ENCODE data around the gene GH2. TPM values are rescaled to one million over a fixed set of nuclear protein-coding genes. Genes with fewer than 3 reads are reported as not detected.
"Not testable (repeated sequence)": the region's sequence is repeated elsewhere in the genome, so short reads cannot be mapped to it uniquely, and the experiment has no call there.

The GH2 gene
- total and polyA plus RNA-seq, 2 donors, result 0.24 to 1.2 TPM

DNA sequence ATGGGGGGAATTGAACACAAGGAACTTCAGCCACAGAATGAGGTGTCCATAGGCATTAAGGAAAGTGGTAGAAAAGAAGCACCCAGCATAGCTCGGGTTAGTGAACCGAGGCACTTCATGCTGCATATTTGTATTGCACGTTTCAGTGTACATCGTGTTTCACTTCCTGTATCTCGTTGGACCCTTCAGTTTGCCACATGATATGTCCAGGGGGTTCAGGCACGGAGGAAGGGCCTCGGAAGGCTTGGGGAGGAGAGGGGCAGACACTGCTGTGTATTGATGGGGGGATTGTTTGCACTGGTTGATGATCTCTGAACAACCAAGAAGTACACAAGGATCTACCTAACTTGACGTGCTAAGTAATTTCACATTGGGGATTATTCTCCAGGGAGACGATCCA is 40.7 kb upstream of the GH2 start:
- not testable (repeated sequence) for H3K4me3 ChIP-seq (ENCODE audit: low read length in 2 of 2); H3K36me3 ChIP-seq (ENCODE audit: control insufficient read depth in 2 of 2, insufficient read depth in 2 of 2, low read length in 1 of 2); H3K4me1 ChIP-seq (ENCODE audit: control insufficient read depth in 2 of 2, insufficient read depth in 2 of 2, low read length in 2 of 2); H3K9me3 ChIP-seq (ENCODE audit: control insufficient read depth in 2 of 2, insufficient read depth in 1 of 2, low read length in 1 of 2); H3K27me3 ChIP-seq (ENCODE audit: control insufficient read depth in 2 of 2, insufficient read depth in 1 of 2, low read length in 1 of 2); H3K27ac ChIP-seq (ENCODE audit: low read depth in 1 of 2, low read length in 1 of 2); DNase-seq (ENCODE audit: low read depth in 6 of 9, low spot score in 9 of 9)
- WGBS, result 86% methylated on average over 9 of the region's 9 CpGs

DNA sequence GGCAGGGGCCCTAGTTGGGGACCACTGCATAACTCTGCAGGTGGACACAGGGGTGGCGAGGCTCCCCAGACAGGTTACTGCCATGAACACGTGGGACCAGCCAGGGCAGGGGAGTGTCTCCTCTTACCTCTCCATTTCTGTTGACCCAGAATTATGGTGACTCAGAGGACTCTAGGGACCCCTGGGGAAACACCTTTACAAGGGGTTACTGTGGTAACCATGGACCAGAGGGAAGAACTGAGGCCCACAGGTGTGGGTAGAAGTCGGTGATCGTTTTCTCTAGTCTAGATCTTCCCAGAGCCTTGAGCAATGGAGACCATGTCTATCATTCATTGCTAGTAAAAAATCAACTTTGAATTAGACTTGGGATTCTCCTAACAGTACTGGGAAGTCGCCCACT is 39.0 kb upstream of the GH2 start:
- H3K4me3 ChIP-seq (ENCODE audit: low read length in 2 of 2); H3K36me3 ChIP-seq (ENCODE audit: control insufficient read depth in 2 of 2, insufficient read depth in 2 of 2, low read length in 1 of 2); H3K27ac ChIP-seq (ENCODE audit: low read depth in 1 of 2, low read length in 1 of 2); H3K27me3 ChIP-seq (ENCODE audit: control insufficient read depth in 2 of 2, insufficient read depth in 1 of 2, low read length in 1 of 2); H3K9me3 ChIP-seq (ENCODE audit: control insufficient read depth in 2 of 2, insufficient read depth in 1 of 2, low read length in 1 of 2); H3K4me1 ChIP-seq (ENCODE audit: control insufficient read depth in 2 of 2, insufficient read depth in 2 of 2, low read length in 2 of 2); DNase-seq (ENCODE audit: low read depth in 6 of 9, low spot score in 9 of 9): not testable (repeated sequence)
- WGBS, result 97% methylated on average over 5 of the region's 5 CpGs

DNA sequence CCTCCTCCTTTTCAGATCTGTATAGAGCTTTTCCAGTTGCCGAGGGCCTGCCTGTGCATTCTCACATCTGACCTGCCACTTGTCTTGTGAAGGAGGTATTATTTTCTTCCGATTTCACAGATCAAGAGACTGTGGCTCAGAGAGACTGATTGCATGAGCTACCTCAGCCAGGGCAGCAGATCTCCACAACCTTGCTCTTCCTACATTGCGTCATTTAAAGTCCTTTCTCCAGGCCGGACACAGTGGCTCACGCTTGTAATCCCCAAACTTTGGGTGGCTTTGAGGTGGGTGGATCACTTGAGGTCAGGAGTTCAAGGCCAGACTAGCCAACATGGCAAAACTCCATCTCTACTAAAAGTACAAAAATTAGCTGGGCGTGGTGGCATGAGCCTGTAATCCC is 38.3 kb upstream of the GH2 start:
- not testable (repeated sequence) for H3K36me3 ChIP-seq (ENCODE audit: control insufficient read depth in 2 of 2, insufficient read depth in 2 of 2, low read length in 1 of 2); H3K27ac ChIP-seq (ENCODE audit: low read depth in 1 of 2, low read length in 1 of 2); H3K4me3 ChIP-seq (ENCODE audit: low read length in 2 of 2); H3K4me1 ChIP-seq (ENCODE audit: control insufficient read depth in 2 of 2, insufficient read depth in 2 of 2, low read length in 2 of 2); DNase-seq (ENCODE audit: low read depth in 6 of 9, low spot score in 9 of 9); H3K9me3 ChIP-seq (ENCODE audit: control insufficient read depth in 2 of 2, insufficient read depth in 1 of 2, low read length in 1 of 2); H3K27me3 ChIP-seq (ENCODE audit: control insufficient read depth in 2 of 2, insufficient read depth in 1 of 2, low read length in 1 of 2)
- WGBS, result 98% methylated on average over 6 of the region's 6 CpGs

DNA sequence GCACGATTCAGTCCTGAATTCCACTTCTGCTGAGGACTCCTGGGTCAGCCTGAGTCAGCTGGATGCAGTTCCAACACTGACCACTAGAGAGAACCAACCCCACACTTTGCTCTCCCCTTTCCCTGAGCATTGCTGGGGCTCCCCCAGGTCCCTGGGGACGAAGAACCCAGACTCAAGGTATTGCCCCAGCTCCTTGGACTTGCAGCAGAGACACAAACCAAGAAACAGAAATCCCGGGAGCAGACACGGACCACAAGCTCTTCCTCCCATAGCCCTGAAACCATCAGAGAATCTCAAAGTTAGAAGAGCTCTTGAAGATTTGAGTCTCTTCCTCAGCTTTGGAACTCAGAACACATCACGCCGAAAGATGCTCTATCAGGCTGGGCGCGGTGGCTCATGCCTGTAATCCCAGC is 37.6 kb upstream of the GH2 start:
- Histone ChIP-seq H3K4me3 (ENCODE audit: low read length in 2 of 2) (no peak overlapping the region), H3K9me3 (ENCODE audit: control insufficient read depth in 2 of 2, insufficient read depth in 1 of 2, low read length in 1 of 2) (no peaks in the 10 kb centered on the region), H3K36me3 (ENCODE audit: control insufficient read depth in 2 of 2, insufficient read depth in 2 of 2, low read length in 1 of 2) (no peaks in the 10 kb centered on the region), H3K27ac (ENCODE audit: low read depth in 1 of 2, low read length in 1 of 2) (no peak overlapping the region), H3K27me3 (ENCODE audit: control insufficient read depth in 2 of 2, insufficient read depth in 1 of 2, low read length in 1 of 2) (no peaks in the 10 kb centered on the region), H3K4me1 (ENCODE audit: control insufficient read depth in 2 of 2, insufficient read depth in 2 of 2, low read length in 2 of 2) (no peaks in the 10 kb centered on the region)
- peak; percentile 36 to 85 (median 69) for DNase-seq (ENCODE audit: low read depth in 6 of 9, low spot score in 9 of 9)
- 56% methylated on average over 8 of the region's 8 CpGs for WGBS

DNA sequence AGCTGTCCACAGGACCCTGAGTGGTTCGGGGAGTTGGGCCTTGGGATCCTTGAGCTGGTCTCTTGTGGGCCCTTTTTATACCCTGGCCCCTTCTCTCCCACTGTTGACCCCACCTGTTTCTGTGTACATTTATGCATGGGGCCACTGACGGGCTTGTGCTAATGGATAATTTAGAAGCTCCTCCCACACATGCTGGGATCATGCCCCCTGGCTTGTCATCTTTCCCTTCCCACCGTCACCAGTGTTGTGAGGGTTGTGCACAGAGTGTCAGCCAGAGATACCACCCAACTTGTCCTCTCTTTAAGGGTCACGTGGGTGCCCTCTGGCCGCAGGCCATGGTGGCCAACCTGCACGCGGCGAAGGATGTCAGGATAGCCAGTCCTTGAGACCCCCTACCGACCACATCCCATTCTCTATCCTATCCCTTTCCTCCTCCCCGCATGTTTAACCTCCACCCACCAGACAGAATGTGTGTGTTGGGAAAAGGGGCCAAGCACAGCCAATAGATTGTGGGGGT is 37.1 kb upstream of the GH2 start, which contains the start of gene GH1:
Gene GH1 (minus strand): TSS at position 51 of the 517 bp plus-strand sequence. CDS start 63 bp downstream, outside the sequence.
- H3K27me3 ChIP-seq (ENCODE audit: control insufficient read depth in 2 of 2, insufficient read depth in 1 of 2, low read length in 1 of 2); H3K36me3 ChIP-seq (ENCODE audit: control insufficient read depth in 2 of 2, insufficient read depth in 2 of 2, low read length in 1 of 2); H3K4me3 ChIP-seq (ENCODE audit: low read length in 2 of 2); DNase-seq (ENCODE audit: low read depth in 6 of 9, low spot score in 9 of 9); H3K4me1 ChIP-seq (ENCODE audit: control insufficient read depth in 2 of 2, insufficient read depth in 2 of 2, low read length in 2 of 2); H3K27ac ChIP-seq (ENCODE audit: low read depth in 1 of 2, low read length in 1 of 2); H3K9me3 ChIP-seq (ENCODE audit: control insufficient read depth in 2 of 2, insufficient read depth in 1 of 2, low read length in 1 of 2): not testable (repeated sequence)
- 64% methylated on average over 10 of the region's 10 CpGs for WGBS

DNA sequence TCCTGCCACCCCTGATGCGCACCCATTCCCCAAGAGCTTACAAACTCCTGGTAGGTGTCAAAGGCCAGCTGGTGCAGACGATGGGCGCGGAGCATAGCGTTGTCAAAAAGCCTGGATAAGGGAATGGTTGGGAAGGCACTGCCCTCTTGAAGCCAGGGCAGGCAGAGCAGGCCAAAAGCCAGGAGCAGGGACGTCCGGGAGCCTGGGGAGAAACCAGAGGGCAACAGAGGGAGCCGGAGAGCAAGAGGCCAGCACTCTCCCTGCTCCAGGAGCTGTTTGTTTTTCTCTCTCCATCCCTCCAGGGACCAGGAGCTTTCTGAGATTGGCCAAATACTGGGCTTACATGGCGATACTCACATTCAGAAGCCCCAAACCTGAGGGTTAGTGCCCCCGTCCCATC is 36.6 kb upstream of the GH2 start:
- no peak overlapping the region for H3K27ac ChIP-seq (ENCODE audit: low read depth in 1 of 2, low read length in 1 of 2)
- H3K9me3 ChIP-seq (ENCODE audit: control insufficient read depth in 2 of 2, insufficient read depth in 1 of 2, low read length in 1 of 2), result no peaks in the 10 kb centered on the region
- no peaks in the 10 kb centered on the region for H3K27me3 ChIP-seq (ENCODE audit: control insufficient read depth in 2 of 2, insufficient read depth in 1 of 2, low read length in 1 of 2)
- H3K4me3 ChIP-seq (ENCODE audit: low read length in 2 of 2), result no peak overlapping the region
- no peak for DNase-seq (ENCODE audit: low read depth in 6 of 9, low spot score in 9 of 9)
- H3K4me1 ChIP-seq (ENCODE audit: control insufficient read depth in 2 of 2, insufficient read depth in 2 of 2, low read length in 2 of 2), result no peaks in the 10 kb centered on the region
- H3K36me3 ChIP-seq (ENCODE audit: control insufficient read depth in 2 of 2, insufficient read depth in 2 of 2, low read length in 1 of 2), result no peaks in the 10 kb centered on the region
- 92% methylated on average over 10 of the region's 10 CpGs for WGBS

DNA sequence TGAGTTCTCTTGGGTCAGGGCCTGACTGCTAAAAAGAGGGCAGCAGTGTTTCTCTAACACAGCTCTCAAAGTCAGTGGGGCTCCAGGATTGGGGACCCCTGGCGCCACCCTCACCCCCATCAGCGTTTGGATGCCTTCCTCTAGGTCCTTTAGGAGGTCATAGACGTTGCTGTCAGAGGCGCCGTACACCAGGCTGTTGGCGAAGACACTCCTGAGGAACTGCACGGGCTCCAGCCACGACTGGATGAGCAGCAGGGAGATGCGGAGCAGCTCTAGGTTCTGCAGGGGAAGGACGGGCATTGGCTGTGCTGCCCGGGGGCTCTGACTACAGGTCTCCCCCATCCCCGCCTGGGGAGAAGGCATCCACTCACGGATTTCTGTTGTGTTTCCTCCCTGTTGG is 35.9 kb upstream of the GH2 start:
- Histone ChIP-seq H3K27ac (ENCODE audit: low read depth in 1 of 2, low read length in 1 of 2) (no peak overlapping the region), H3K4me1 (ENCODE audit: control insufficient read depth in 2 of 2, insufficient read depth in 2 of 2, low read length in 2 of 2) (no peaks in the 10 kb centered on the region), H3K36me3 (ENCODE audit: control insufficient read depth in 2 of 2, insufficient read depth in 2 of 2, low read length in 1 of 2) (no peaks in the 10 kb centered on the region), H3K9me3 (ENCODE audit: control insufficient read depth in 2 of 2, insufficient read depth in 1 of 2, low read length in 1 of 2) (no peaks in the 10 kb centered on the region), H3K4me3 (ENCODE audit: low read length in 2 of 2) (no peak overlapping the region), H3K27me3 (ENCODE audit: control insufficient read depth in 2 of 2, insufficient read depth in 1 of 2, low read length in 1 of 2) (no peaks in the 10 kb centered on the region)
- no peak for DNase-seq (ENCODE audit: low read depth in 6 of 9, low spot score in 9 of 9)
- WGBS, result 94% methylated on average over 13 of the region's 13 CpGs

DNA sequence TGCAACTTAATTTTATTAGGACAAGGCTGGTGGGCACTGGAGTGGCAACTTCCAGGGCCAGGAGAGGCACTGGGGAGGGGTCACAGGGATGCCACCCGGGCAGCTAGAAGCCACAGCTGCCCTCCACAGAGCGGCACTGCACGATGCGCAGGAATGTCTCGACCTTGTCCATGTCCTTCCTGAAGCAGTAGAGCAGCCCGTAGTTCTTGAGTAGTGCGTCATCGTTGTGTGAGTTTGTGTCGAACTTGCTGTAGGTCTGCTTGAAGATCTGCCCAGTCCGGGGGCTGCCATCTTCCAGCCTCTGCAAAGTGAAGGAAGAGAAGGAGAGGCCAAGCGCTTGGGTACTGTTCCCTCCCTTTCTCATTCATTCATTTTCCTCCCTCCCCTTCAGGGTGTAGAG is 35.5 kb upstream of the GH2 start:
- H3K9me3 ChIP-seq (ENCODE audit: control insufficient read depth in 2 of 2, insufficient read depth in 1 of 2, low read length in 1 of 2); H3K4me3 ChIP-seq (ENCODE audit: low read length in 2 of 2); H3K36me3 ChIP-seq (ENCODE audit: control insufficient read depth in 2 of 2, insufficient read depth in 2 of 2, low read length in 1 of 2); DNase-seq (ENCODE audit: low read depth in 6 of 9, low spot score in 9 of 9); H3K4me1 ChIP-seq (ENCODE audit: control insufficient read depth in 2 of 2, insufficient read depth in 2 of 2, low read length in 2 of 2); H3K27ac ChIP-seq (ENCODE audit: low read depth in 1 of 2, low read length in 1 of 2); H3K27me3 ChIP-seq (ENCODE audit: control insufficient read depth in 2 of 2, insufficient read depth in 1 of 2, low read length in 1 of 2): not testable (repeated sequence)
- 98% methylated on average over 11 of the region's 11 CpGs for WGBS

DNA sequence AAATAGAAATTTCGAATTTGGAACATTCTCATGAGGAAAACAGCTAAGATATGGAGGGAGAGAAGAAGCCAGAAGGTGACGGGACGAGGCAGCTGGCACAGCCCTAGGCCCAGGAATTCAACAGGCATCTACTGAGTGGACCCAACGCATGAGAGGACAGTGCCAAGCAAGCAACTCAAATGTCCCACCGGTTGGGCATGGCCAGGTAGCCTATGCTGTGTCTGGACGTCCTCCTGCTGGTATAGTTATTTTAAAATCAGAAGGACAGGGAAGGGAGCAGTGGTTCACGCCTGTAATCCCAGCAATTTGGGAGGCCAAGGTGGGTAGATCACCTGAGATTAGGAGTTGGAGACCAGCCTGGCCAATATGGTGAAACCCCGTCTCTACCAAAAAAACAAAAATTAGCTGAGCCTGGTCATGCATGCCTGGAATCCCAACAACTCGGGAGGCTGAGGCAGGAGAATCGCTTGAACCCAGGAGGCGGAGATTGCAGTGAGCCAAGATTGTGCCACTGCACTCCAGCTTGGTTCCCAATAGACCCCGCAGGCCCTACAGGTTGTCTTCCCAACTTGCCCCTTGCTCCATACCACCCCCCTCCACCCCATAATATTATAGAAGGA is 34.9 kb upstream of the GH2 start:
- H3K4me1 ChIP-seq (ENCODE audit: control insufficient read depth in 2 of 2, insufficient read depth in 2 of 2, low read length in 2 of 2), result no peaks in the 10 kb centered on the region
- H3K4me3 ChIP-seq (ENCODE audit: low read length in 2 of 2), result no peak overlapping the region
- H3K27ac ChIP-seq (ENCODE audit: low read depth in 1 of 2, low read length in 1 of 2), result no peak overlapping the region
- no peaks in the 10 kb centered on the region for H3K27me3 ChIP-seq (ENCODE audit: control insufficient read depth in 2 of 2, insufficient read depth in 1 of 2, low read length in 1 of 2)
- DNase-seq (ENCODE audit: low read depth in 6 of 9, low spot score in 9 of 9), result no peak
- WGBS, result 94% methylated on average over 12 of the region's 12 CpGs
- no peaks in the 10 kb centered on the region for H3K36me3 ChIP-seq (ENCODE audit: control insufficient read depth in 2 of 2, insufficient read depth in 2 of 2, low read length in 1 of 2)
- H3K9me3 ChIP-seq (ENCODE audit: control insufficient read depth in 2 of 2, insufficient read depth in 1 of 2, low read length in 1 of 2), result no peaks in the 10 kb centered on the region

Data from thymus (tissue), 11 donors.